Measurements from ENCODE around the gene CACNA1G.

DNA sequence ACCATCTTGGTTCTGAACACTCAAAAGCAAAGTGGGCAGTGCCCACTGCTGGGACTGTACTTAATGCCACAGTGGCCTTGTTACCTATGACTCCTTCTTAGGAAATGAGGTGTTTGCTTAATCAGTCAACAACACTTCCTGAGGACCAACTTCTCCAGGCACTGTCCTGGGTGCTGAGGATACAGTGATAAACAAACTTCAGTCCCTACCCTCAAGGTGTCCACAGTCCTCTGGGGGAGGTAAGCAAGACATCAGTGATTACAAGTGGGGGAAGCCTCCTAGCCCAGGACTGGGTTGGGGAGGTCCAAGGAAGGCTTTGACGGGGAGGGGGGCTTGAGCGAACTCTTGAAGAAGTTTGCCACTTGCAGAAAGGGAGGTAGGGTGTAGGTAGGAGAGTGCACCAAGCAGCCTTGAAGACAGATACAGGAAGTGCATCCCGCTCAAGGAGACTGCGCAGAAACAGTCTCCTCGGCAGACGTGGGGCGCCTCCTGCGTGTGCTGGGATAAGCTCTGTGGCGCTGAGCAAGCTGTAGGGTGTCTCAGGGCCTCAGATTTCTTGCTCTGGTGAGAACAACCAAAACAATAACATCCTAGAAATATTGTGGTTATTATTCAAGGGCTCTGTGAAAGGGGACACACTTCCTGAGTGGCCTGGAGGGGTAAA, 71.5 kb downstream of the CACNA1G start:
- TF ChIP-seq, protein P1, sequence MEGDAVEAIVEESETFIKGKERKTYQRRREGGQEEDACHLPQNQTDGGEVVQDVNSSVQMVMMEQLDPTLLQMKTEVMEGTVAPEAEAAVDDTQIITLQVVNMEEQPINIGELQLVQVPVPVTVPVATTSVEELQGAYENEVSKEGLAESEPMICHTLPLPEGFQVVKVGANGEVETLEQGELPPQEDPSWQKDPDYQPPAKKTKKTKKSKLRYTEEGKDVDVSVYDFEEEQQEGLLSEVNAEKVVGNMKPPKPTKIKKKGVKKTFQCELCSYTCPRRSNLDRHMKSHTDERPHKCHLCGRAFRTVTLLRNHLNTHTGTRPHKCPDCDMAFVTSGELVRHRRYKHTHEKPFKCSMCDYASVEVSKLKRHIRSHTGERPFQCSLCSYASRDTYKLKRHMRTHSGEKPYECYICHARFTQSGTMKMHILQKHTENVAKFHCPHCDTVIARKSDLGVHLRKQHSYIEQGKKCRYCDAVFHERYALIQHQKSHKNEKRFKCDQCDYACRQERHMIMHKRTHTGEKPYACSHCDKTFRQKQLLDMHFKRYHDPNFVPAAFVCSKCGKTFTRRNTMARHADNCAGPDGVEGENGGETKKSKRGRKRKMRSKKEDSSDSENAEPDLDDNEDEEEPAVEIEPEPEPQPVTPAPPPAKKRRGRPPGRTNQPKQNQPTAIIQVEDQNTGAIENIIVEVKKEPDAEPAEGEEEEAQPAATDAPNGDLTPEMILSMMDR (IDR thresholded peaks at IDR 0.05) = no peak
- TF ChIP-seq EZH2phosphoT487 (IDR thresholded peaks at IDR 0.05) = no peak
